HL-60 (cell line): ENCODE data around the gene ISG20.

Experiments
- DNase-seq, 2 experiments: peaks; one replicate each; pipeline ENCODE4 v3.0.0-alpha.2; 2010 to 2020; ENCODE audit warnings: low read depth in 1 of 2, low spot score in 1 of 2
- H3K27ac ChIP-seq: fragments of 250-450 bp; sonication (Bioruptor Pico); replicated peaks from 2 replicates; pipeline ENCODE4 v1.5.1; 2020; ENCODE audit warnings: mild to moderate bottlenecking, moderate library complexity
- H3K27me3 ChIP-seq: fragments of 250-450 bp; sonication (Bioruptor Pico); 2 replicates; pipeline ENCODE4 v1.5.1; 2021; ENCODE audit warnings: mild to moderate bottlenecking, moderate library complexity; ENCODE audit not compliant: insufficient read depth, poor library complexity, severe bottlenecking
- H3K4me3 ChIP-seq: replicated peaks from 2 replicates; pipeline ENCODE4 v1.5.1; 2011; ENCODE audit warnings: mild to moderate bottlenecking, control low read depth, low read length; ENCODE audit not compliant: insufficient read depth
- CTCF ChIP-seq: IDR thresholded peaks from one replicate; pipeline ENCODE4 v1.5.1; 2011; ENCODE audit warnings: low read length, control low read depth, inconsistent platforms; ENCODE audit not compliant: insufficient read depth
- GABPA ChIP-seq: IDR thresholded peaks from 2 replicates; pipeline ENCODE4 v1.6.1; 2012; ENCODE audit warnings: low read depth
- POLR2AphosphoS5 ChIP-seq: IDR thresholded peaks from 2 replicates; pipeline ENCODE4 v1.6.1; 2012; ENCODE audit warnings: low read depth
- REST ChIP-seq: IDR thresholded peaks from 2 replicates; pipeline ENCODE4 v1.6.1; 2012; ENCODE audit warnings: low read depth; ENCODE audit not compliant: insufficient replicate concordance
- SPI1 ChIP-seq: IDR thresholded peaks from 2 replicates; pipeline ENCODE4 v1.6.1; 2012; ENCODE audit warnings: low read depth, mild to moderate bottlenecking, borderline replicate concordance

The ISG20 gene

GRCh38 chr15:88695691-88696251 is 57.0 kb downstream of the ISG20 start:
- no peak overlapping the region for H3K27ac ChIP-seq
- H3K4me3 ChIP-seq = no peak overlapping the region
- DNase-seq = no peak
- H3K27me3 ChIP-seq = no peaks in the 10 kb centered on the region
- TF ChIP-seq CTCF = no peak
- TF ChIP-seq POLR2AphosphoS5 = no peak
- no peak for TF ChIP-seq SPI1
- TF ChIP-seq GABPA = no peak
- no peak for TF ChIP-seq REST

GRCh38 chr15:88696254-88696653 is 57.4 kb downstream of the ISG20 start:
- TF ChIP-seq POLR2AphosphoS5 (no peak), REST (no peak), CTCF (no peak), SPI1 (no peak)
- no peaks in the 10 kb centered on the region for H3K27me3 ChIP-seq
- H3K4me3 ChIP-seq = no peak overlapping the region
- H3K27ac ChIP-seq = no peak overlapping the region
- no peak for DNase-seq

GRCh38 chr15:88697276-88697675 is 58.5 kb downstream of the ISG20 start:
- no peak for DNase-seq
- Histone ChIP-seq H3K27ac (no peak overlapping the region), H3K4me3 (no peak overlapping the region), H3K27me3 (no peaks in the 10 kb centered on the region)
- TF ChIP-seq GABPA = no peak
- no peak for TF ChIP-seq POLR2AphosphoS5
- no peak for TF ChIP-seq REST
- no peak for TF ChIP-seq CTCF
- TF ChIP-seq SPI1 = no peak
